ENCODE measurements around the gene RAG1.
"Not testable (repeated sequence)": the region's sequence is repeated elsewhere in the genome, so short reads cannot be mapped to it uniquely, and the experiment has no call there.

RAG1 gene

GRCh38 chr11:36567694-36568093, at the start of gene RAG1:
TSS of gene RAG1 (plus strand) at chr11:36568007. CDS start at chr11:36573305, 5,298 bp downstream.
- no peak for DNase-seq

- DNase-seq = no peak
Measured at GRCh38 chr11:36530840-36531239, 37.0 kb upstream of the RAG1 start.

GRCh38 chr11:36532941-36533601, 34.7 kb upstream of the RAG1 start:
- DNase-seq = no peak

- DNase-seq = no peak
Measured at GRCh38 chr11:36534276-36534840, 33.4 kb upstream of the RAG1 start.

GRCh38 chr11:36540998-36541397, 26.8 kb upstream of the RAG1 start:
- DNase-seq = peak; percentile 72

- no peak for DNase-seq
Measured at GRCh38 chr11:36550385-36551115, 17.3 kb upstream of the RAG1 start.

- DNase-seq = not testable (repeated sequence)
Measured at GRCh38 chr11:36557390-36557789, 10.4 kb upstream of the RAG1 start.

- DNase-seq = no peak
Measured at GRCh38 chr11:36557991-36558390, 9.8 kb upstream of the RAG1 start.

- DNase-seq = no peak
Measured at GRCh38 chr11:36558571-36559413, 9.0 kb upstream of the RAG1 start.

GRCh38 chr11:36564376-36565030, 3.3 kb upstream of the RAG1 start:
- DNase-seq = peak; percentile 64

GRCh38 chr11:36565031-36565610, 2.7 kb upstream of the RAG1 start:
- DNase-seq = peak; percentile 60

- no peak for DNase-seq
Measured at GRCh38 chr11:36566407-36567053, 1.3 kb upstream of the RAG1 start.

- no peak for DNase-seq
Measured at GRCh38 chr11:36569095-36569494, 1.3 kb downstream of the RAG1 start.

- DNase-seq = no peak
Measured at GRCh38 chr11:36574486-36574885, 6.7 kb downstream of the RAG1 start.

- no peak for DNase-seq
Measured at GRCh38 chr11:36577373-36577772, 9.6 kb downstream of the RAG1 start.

GRCh38 chr11:36577859-36578258, 10.1 kb downstream of the RAG1 start:
- no peak for DNase-seq

GRCh38 chr11:36578458-36578857, 10.7 kb downstream of the RAG1 start:
- DNase-seq = no peak

- no peak for DNase-seq
Measured at GRCh38 chr11:36581536-36581935, 13.7 kb downstream of the RAG1 start.

- no peak for DNase-seq
Measured at GRCh38 chr11:36583667-36584066, 15.9 kb downstream of the RAG1 start.

- DNase-seq = no peak
Measured at GRCh38 chr11:36586543-36586942, 18.7 kb downstream of the RAG1 start.

GRCh38 chr11:36588099-36588498, 20.3 kb downstream of the RAG1 start:
- DNase-seq = no peak

GRCh38 chr11:36590513-36590912, 22.7 kb downstream of the RAG1 start:
- no peak for DNase-seq

Measured in islet precursor cell (in vitro differentiated cells).